IMR-90 (cell line): Measurements from ENCODE around the gene ST14. TPM values are rescaled to one million over a fixed set of nuclear protein-coding genes. Genes with fewer than 3 reads are reported as not detected.
A peak's percentile ranks its signal among the peaks of the same experiment; 100 is the strongest.

Source experiments
- ATAC-seq: fragments of 200-7000 bp; cut with Tn5 transposase; 2 replicates; pipeline ENCODE4 v1.9.1; 2020; ENCODE audit warnings: low read depth, mild to moderate bottlenecking, moderate library complexity
- BruUV-seq: library from RNA; stranded (reverse); fragments of 400-500 nt; replicated peaks from 2 replicates; lab custom pipeline; 2021; lab: Mats Ljungman, UMichigan
- CTCF ChIA-PET: fragments of 300-600 bp; formaldehyde crosslinking; extraction: SDS; loops from one replicate; lab custom pipeline; 2021; ENCODE audit warnings: antibody characterized with exemption; lab: Yijun Ruan, JAX
- POLR2A ChIA-PET: fragments of 300-600 bp; sonication (Branson Sonifier 250); formaldehyde crosslinking; loops from one replicate; lab custom pipeline; 2022; ENCODE audit warnings: antibody characterized with exemption; ENCODE audit not compliant: unreplicated experiment; lab: Charles Lee
- DNase-seq: peaks from one replicate; pipeline ENCODE4 v3.0.0; 2013
- H2AFZ ChIP-seq: replicated peaks from 2 replicates; pipeline ENCODE3; 2013; ENCODE audit warnings: low read length, mild to moderate bottlenecking; ENCODE audit not compliant: poor library complexity
- H2AK5ac ChIP-seq: 2 replicates; pipeline ENCODE4 v1.6.1; 2013; ENCODE audit warnings: low read depth, low read length, inconsistent platforms
- H2AK9ac ChIP-seq: replicated peaks from 2 replicates; pipeline ENCODE3; 2013; ENCODE audit warnings: mild to moderate bottlenecking, low read depth, low read length, moderate library complexity; ENCODE audit not compliant: poor library complexity
- H2BK120ac ChIP-seq: 2 replicates; pipeline ENCODE4 v1.6.1; 2013; ENCODE audit warnings: low read depth, low read length, inconsistent platforms
- H2BK15ac ChIP-seq: 3 replicates; pipeline ENCODE4 v1.6.1; 2013; ENCODE audit warnings: low read depth, low read length, inconsistent platforms
- H2BK20ac ChIP-seq: 2 replicates; pipeline ENCODE4 v1.6.1; 2013; ENCODE audit warnings: low read depth, mild to moderate bottlenecking, inconsistent platforms, low read length, moderate library complexity
- H2BK5ac ChIP-seq: 2 replicates; pipeline ENCODE4 v1.6.1; 2013; ENCODE audit warnings: mild to moderate bottlenecking, low read depth, low read length, inconsistent platforms; ENCODE audit not compliant: poor library complexity, severe bottlenecking
- H3K14ac ChIP-seq: replicated peaks from 2 replicates; pipeline ENCODE4 v1.6.1; 2013; ENCODE audit warnings: low read depth, low read length, inconsistent platforms
- H3K18ac ChIP-seq: 2 replicates; pipeline ENCODE4 v1.6.1; 2013; ENCODE audit warnings: low read depth, low read length, control low read depth
- H3K23ac ChIP-seq: 2 replicates; pipeline ENCODE4 v1.6.1; 2013; ENCODE audit warnings: low read depth, low read length, inconsistent platforms
- H3K27ac ChIP-seq: 2 replicates; pipeline ENCODE4 v1.5.1; 2013; ENCODE audit warnings: mild to moderate bottlenecking, control low read depth, low read length; ENCODE audit not compliant: insufficient read depth
- H3K27me3 ChIP-seq: 2 replicates; pipeline ENCODE4 v1.6.1; 2013; ENCODE audit warnings: low read length; ENCODE audit not compliant: control insufficient read depth, insufficient read depth
- H3K36me3 ChIP-seq: 2 replicates; pipeline ENCODE4 v1.6.1; 2013; ENCODE audit warnings: low read length, mixed read lengths; ENCODE audit not compliant: control insufficient read depth, insufficient read depth
- H3K4ac ChIP-seq: 2 replicates; pipeline ENCODE4 v1.6.1; 2013; ENCODE audit warnings: low read depth, low read length, inconsistent platforms
- H3K4me1 ChIP-seq: 2 replicates; pipeline ENCODE4 v1.6.1; 2013; ENCODE audit warnings: low read length, mixed read lengths; ENCODE audit not compliant: control insufficient read depth, insufficient read depth
- H3K4me2 ChIP-seq: 2 replicates; pipeline ENCODE4 v1.6.1; 2013; ENCODE audit warnings: low read depth, mild to moderate bottlenecking, control low read depth, low read length, moderate library complexity
- H3K4me3 ChIP-seq: 2 replicates; pipeline ENCODE4 v1.5.1; 2013; ENCODE audit warnings: low read depth, mild to moderate bottlenecking, control low read depth, low read length, moderate library complexity; ENCODE audit not compliant: insufficient read depth
- H3K56ac ChIP-seq: 2 replicates; pipeline ENCODE4 v1.6.1; 2013; ENCODE audit warnings: low read length, inconsistent platforms; ENCODE audit not compliant: insufficient read depth; ENCODE audit errors: extremely low read depth
- H3K79me1 ChIP-seq, 2 experiments: 2 replicates each; pipeline ENCODE4 v1.6.1; 2013; ENCODE audit warnings: low read length in 2 of 2, inconsistent platforms in 1 of 2, low read depth in 1 of 2
- H3K9ac ChIP-seq: 2 replicates; pipeline ENCODE4 v1.6.1; 2013; ENCODE audit warnings: low read depth, low read length, control low read depth
- H3K9me1 ChIP-seq: 2 replicates; pipeline ENCODE4 v1.6.1; 2013; ENCODE audit warnings: low read length, inconsistent platforms; ENCODE audit not compliant: insufficient read depth
- H3K9me3 ChIP-seq: 2 replicates; pipeline ENCODE4 v1.6.1; 2013; ENCODE audit warnings: low read length; ENCODE audit not compliant: control insufficient read depth, insufficient read depth
- H4K20me1 ChIP-seq: 2 replicates; pipeline ENCODE4 v1.6.1; 2013; ENCODE audit warnings: low read length, inconsistent platforms; ENCODE audit not compliant: insufficient read depth
- H4K5ac ChIP-seq: 2 replicates; pipeline ENCODE4 v1.6.1; 2013; ENCODE audit warnings: mild to moderate bottlenecking, low read depth, low read length, control low read depth
- H4K8ac ChIP-seq, 2 experiments: 2 replicates each; pipeline ENCODE4 v1.6.1; 2013; ENCODE audit warnings: low read depth in 2 of 2, low read length in 2 of 2, control low read depth in 1 of 2, inconsistent platforms in 1 of 2
- H4K91ac ChIP-seq: 2 replicates; pipeline ENCODE4 v1.6.1; 2013; ENCODE audit warnings: low read depth, low read length, inconsistent platforms; ENCODE audit not compliant: insufficient read depth
- CEBPB ChIP-seq: IDR thresholded peaks from 2 replicates; pipeline ENCODE4 v1.6.1; 2012; ENCODE audit warnings: low read depth, low read length, improper control_type of control experiment
- CHD1 ChIP-seq: IDR thresholded peaks from 2 replicates; pipeline ENCODE4 v1.6.1; 2012; ENCODE audit warnings: low read depth, low read length, improper control_type of control experiment
- FOS ChIP-seq: fragments of 150-350 bp; IDR thresholded peaks from 2 replicates; pipeline ENCODE4 v1.6.1; 2016; ENCODE audit warnings: low read depth, low read length
- MAFK ChIP-seq: IDR thresholded peaks from 2 replicates; pipeline ENCODE4 v1.6.1; 2012; ENCODE audit warnings: low read depth, low read length, improper control_type of control experiment
- MXI1 ChIP-seq: IDR thresholded peaks from 2 replicates; pipeline ENCODE4 v1.6.1; 2012; ENCODE audit warnings: low read depth, mild to moderate bottlenecking, low read length, moderate library complexity, borderline replicate concordance
- NFE2L2 ChIP-seq: fragments of 150-350 bp; IDR thresholded peaks from 2 replicates; pipeline ENCODE4 v1.6.1; 2016; ENCODE audit warnings: low read depth, mild to moderate bottlenecking, low read length
- POLR2A ChIP-seq: IDR thresholded peaks from 2 replicates; pipeline ENCODE4 v1.6.1; 2012; ENCODE audit warnings: mild to moderate bottlenecking, low read depth, low read length
- RAD21 ChIP-seq: IDR thresholded peaks from 2 replicates; pipeline ENCODE4 v1.6.1; 2012; ENCODE audit warnings: low read length, improper control_type of control experiment
- RCOR1 ChIP-seq: IDR thresholded peaks from 2 replicates; pipeline ENCODE4 v1.6.1; 2012; ENCODE audit warnings: mild to moderate bottlenecking, low read length, improper control_type of control experiment; ENCODE audit not compliant: insufficient replicate concordance
- RFX5 ChIP-seq: IDR thresholded peaks from 2 replicates; pipeline ENCODE4 v1.8.0; 2012; ENCODE audit warnings: low read depth, mild to moderate bottlenecking, low read length, moderate library complexity
- SMC3 ChIP-seq: fragments of 150-350 bp; IDR thresholded peaks from 2 replicates; pipeline ENCODE4 v1.6.1; 2016; ENCODE audit warnings: low read depth, mild to moderate bottlenecking, antibody characterized with exemption, low read length, moderate library complexity
- WGBS, 2 experiments: methylation state at CpG; one replicate each; pipeline versions ENCODE4 v1.1.5 to v1.1.7; 2013; ENCODE audit warnings: missing lambda C conversion rate in 2 of 2; ENCODE audit not compliant: insufficient read length in 1 of 2; ENCODE audit errors: extremely low coverage in 2 of 2; 5-methylcytosine and 5-hydroxymethylcytosine counted together
- dilution Hi-C: fragments of 300-500 bp; cut with HindIII; formaldehyde crosslinking; loops from one replicate; pipeline ENCODE4 v1.14.3; 2018; ENCODE audit warnings: low sequenced_read_pairs; ENCODE audit not compliant: unreplicated experiment
- in situ Hi-C: fragments of 300-500 bp; cut with MboI; formaldehyde crosslinking; loops from 3 replicates; pipeline ENCODE4 v1.14.3; 2019; ENCODE audit warnings: low sequenced_read_pairs, inconsistent platforms, mixed read lengths
- intact Hi-C: fragments of 100-400 bp; cut with micrococcal nuclease; formaldehyde crosslinking; loops from 2 replicates; pipeline ENCODE4 v1.10.0; 2022
- polyA plus RNA-seq, 3 experiments: library from polyadenylated mRNA; depleted of rRNA; stranded (reverse); fragments of >200 nt; gene quantifications; 2 replicates each; pipeline ENCODE4 v1.2.3, GENCODE V29; 2012; ENCODE audit warnings: low replicate concordance in 1 of 3
- total RNA-seq: library from RNA; depleted of rRNA; stranded (reverse); fragments of >200 nt; gene quantifications from 2 replicates; pipeline ENCODE4 v1.2.3, GENCODE V29; 2012
- TF ChIP-seq, protein P1 (sequence below): conservative IDR thresholded peaks from 2 replicates; pipeline ENCODE4 v1.5.1; 2012; ENCODE audit warnings: mild to moderate bottlenecking, low read depth, low read length, improper control_type of control experiment
- TF ChIP-seq, protein P2 (sequence below): fragments of 150-350 bp; IDR thresholded peaks from 2 replicates; pipeline ENCODE4 v1.6.1; 2016; ENCODE audit warnings: low read depth, mild to moderate bottlenecking, low read length, moderate library complexity, borderline replicate concordance
- TF ChIP-seq, protein P3 (sequence below): fragments of 150-350 bp; IDR thresholded peaks from 2 replicates; pipeline ENCODE4 v1.6.1; 2017; ENCODE audit warnings: mild to moderate bottlenecking, antibody characterized with exemption, low read length, low read depth

Gene ST14
- total and polyA plus RNA-seq, 2 of the 4 experiments (the other 2 are of a cell fraction) = not detected

DNA sequence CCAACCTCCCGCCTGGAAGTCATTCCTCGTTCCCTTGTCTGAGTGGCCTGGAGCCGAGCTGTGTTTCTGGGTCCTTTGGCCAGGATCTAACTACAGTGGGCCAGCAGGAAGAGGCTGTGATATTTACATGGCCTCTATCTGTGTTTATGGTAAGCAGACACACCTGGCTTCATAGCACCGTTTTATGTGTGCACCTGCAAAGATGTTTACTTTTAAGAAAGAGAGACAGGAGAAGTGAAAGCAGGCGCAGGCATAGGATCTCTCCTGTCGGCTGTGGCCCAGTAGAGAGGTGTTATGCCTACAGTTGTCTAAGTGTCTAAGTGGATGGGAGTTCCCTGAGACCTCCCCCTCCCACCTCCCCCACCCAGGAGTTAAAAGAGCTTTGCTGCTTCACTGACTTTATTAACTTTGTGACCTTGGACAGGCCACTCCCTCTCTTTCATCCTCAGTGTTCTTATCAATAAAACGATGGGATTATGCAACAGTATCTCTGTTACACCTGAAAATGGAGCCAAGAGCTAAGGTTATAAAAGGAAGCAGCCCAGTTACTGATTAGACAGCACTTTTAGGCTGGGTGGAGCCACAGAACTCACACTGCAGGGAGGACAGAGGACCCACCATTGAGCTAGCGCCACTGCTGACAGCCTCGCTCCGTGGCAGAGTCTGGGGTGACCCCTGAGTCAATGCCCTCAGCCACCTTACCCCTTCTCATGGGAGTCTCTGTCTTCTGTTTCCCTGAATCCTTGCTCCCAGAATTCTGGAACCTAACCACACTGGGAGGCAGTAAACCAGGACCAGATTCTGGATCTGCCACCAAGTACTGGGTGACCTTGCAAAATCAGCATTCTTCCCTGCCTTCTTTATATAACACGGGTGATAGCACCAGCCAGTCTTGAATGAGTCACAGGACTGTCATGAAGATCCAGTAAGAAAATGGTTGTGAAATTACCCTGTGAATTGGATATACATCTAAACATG lies 22.0 kb downstream of the ST14 start:
- in situ Hi-C loops (no loop called here), dilution Hi-C loops (no loop called here), intact Hi-C loops (no loop called here)
- Histone ChIP-seq H3K9ac (no peak overlapping the region), H2BK20ac (no peak overlapping the region), H4K91ac (no peak overlapping the region), H3K23ac (no peak overlapping the region), H3K36me3 (no peaks in the 10 kb centered on the region), H2AFZ (no peak overlapping the region), H3K4ac (no peak overlapping the region), H3K79me1 (no peaks in the 10 kb centered on the region), H4K8ac (no peak overlapping the region), H3K27me3 (peaks cover 14% of the 10 kb centered on the region), H2AK5ac (no peak overlapping the region; the same call in 1 of the 2 replicates), H3K9me1 (no peaks in the 10 kb centered on the region), H3K9me3 (no peaks in the 10 kb centered on the region), H3K4me2 (peak overlapping the region; percentile 1; the same call in 1 of the 2 replicates), H4K20me1 (no peaks in the 10 kb centered on the region), H3K14ac (no peak overlapping the region), H3K4me3 (no peak overlapping the region), H3K56ac (no peak overlapping the region), H3K18ac (no peak overlapping the region; the same call in 1 of the 2 replicates), H3K4me1 (peaks cover 5% of the 10 kb centered on the region; the same call in 1 of the 2 replicates), H2BK5ac (no peak overlapping the region), H2AK9ac (no peak overlapping the region), H2BK120ac (no peak overlapping the region), H4K5ac (no peak overlapping the region), H2BK15ac (no peak overlapping the region), H3K27ac (no peak overlapping the region)
- ChIA-PET POLR2A (no interaction called here), CTCF (no interaction called here)
- 0% methylated on average over 1 of the region's 11 CpGs; no CpG with 5 or more reads in 1 of the 2 experiments for WGBS, 2 experiments
- no TSS peak for BruUV-seq
- TF ChIP-seq MXI1 = no peak
- TF ChIP-seq FOS = peak; percentile 72
- TF ChIP-seq SMC3 = no peak
- TF ChIP-seq, protein P1, sequence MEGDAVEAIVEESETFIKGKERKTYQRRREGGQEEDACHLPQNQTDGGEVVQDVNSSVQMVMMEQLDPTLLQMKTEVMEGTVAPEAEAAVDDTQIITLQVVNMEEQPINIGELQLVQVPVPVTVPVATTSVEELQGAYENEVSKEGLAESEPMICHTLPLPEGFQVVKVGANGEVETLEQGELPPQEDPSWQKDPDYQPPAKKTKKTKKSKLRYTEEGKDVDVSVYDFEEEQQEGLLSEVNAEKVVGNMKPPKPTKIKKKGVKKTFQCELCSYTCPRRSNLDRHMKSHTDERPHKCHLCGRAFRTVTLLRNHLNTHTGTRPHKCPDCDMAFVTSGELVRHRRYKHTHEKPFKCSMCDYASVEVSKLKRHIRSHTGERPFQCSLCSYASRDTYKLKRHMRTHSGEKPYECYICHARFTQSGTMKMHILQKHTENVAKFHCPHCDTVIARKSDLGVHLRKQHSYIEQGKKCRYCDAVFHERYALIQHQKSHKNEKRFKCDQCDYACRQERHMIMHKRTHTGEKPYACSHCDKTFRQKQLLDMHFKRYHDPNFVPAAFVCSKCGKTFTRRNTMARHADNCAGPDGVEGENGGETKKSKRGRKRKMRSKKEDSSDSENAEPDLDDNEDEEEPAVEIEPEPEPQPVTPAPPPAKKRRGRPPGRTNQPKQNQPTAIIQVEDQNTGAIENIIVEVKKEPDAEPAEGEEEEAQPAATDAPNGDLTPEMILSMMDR = no peak
- peak; percentile 68 for TF ChIP-seq MAFK
- TF ChIP-seq, protein P2, sequence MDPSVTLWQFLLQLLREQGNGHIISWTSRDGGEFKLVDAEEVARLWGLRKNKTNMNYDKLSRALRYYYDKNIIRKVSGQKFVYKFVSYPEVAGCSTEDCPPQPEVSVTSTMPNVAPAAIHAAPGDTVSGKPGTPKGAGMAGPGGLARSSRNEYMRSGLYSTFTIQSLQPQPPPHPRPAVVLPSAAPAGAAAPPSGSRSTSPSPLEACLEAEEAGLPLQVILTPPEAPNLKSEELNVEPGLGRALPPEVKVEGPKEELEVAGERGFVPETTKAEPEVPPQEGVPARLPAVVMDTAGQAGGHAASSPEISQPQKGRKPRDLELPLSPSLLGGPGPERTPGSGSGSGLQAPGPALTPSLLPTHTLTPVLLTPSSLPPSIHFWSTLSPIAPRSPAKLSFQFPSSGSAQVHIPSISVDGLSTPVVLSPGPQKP = no peak
- no peak for TF ChIP-seq CHD1
- TF ChIP-seq RCOR1 = no peak
- TF ChIP-seq RAD21 = no peak
- TF ChIP-seq RFX5 = no peak
- TF ChIP-seq, protein P3, sequence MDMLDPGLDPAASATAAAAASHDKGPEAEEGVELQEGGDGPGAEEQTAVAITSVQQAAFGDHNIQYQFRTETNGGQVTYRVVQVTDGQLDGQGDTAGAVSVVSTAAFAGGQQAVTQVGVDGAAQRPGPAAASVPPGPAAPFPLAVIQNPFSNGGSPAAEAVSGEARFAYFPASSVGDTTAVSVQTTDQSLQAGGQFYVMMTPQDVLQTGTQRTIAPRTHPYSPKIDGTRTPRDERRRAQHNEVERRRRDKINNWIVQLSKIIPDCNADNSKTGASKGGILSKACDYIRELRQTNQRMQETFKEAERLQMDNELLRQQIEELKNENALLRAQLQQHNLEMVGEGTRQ = no peak
- TF ChIP-seq POLR2A = no peak
- TF ChIP-seq NFE2L2 = 0 out of 2 replicates have a peak, but pooled peaks have one; percentile 18
- peak; percentile 92 for TF ChIP-seq CEBPB
- ATAC-seq = peak; percentile 86
- DNase-seq = peak; percentile 83
